OCI-M1 (cell line): ENCODE data around the gene TYSND1.
A peak's percentile ranks its signal among the peaks of the same experiment; 100 is the strongest.
"Not testable (repeated sequence)": the region's sequence is repeated elsewhere in the genome, so short reads cannot be mapped to it uniquely, and the experiment has no call there.

Experiments
- DNase-seq: peaks from one replicate; lab custom pipeline; 2025; lab: John Stamatoyannopoulos, UW

Gene TYSND1

GRCh38 chr10:70132098-70133029, 14.1 kb downstream of the TYSND1 start, which contains the start of gene AIFM2:
TSS of gene AIFM2 (minus strand) at chr10:70132825. CDS start at chr10:70124084, 8,741 bp downstream.
- DNase-seq = no peak

- DNase-seq = no peak
Observed at GRCh38 chr10:70131560-70131937, 15.0 kb downstream of the TYSND1 start.

- DNase-seq = no peak
Observed at GRCh38 chr10:70130878-70131559, 15.5 kb downstream of the TYSND1 start.

- DNase-seq = no peak
Observed at GRCh38 chr10:70126700-70127395, 19.7 kb downstream of the TYSND1 start.

- peak; percentile 50 for DNase-seq
Observed at GRCh38 chr10:70125918-70126552, 20.5 kb downstream of the TYSND1 start.

GRCh38 chr10:70124918-70125317, 21.6 kb downstream of the TYSND1 start:
- no peak for DNase-seq

- DNase-seq = no peak
Observed at GRCh38 chr10:70124415-70124814, 22.1 kb downstream of the TYSND1 start.

GRCh38 chr10:70123817-70124216, 22.7 kb downstream of the TYSND1 start:
- DNase-seq = no peak

- not testable (repeated sequence) for DNase-seq
Observed at GRCh38 chr10:70123166-70123565, 23.3 kb downstream of the TYSND1 start.

GRCh38 chr10:70122742-70123141, 23.8 kb downstream of the TYSND1 start:
- DNase-seq = peak; percentile 97

- DNase-seq = no peak
Observed at GRCh38 chr10:70121281-70121949, 25.1 kb downstream of the TYSND1 start.

GRCh38 chr10:70120417-70120816, 26.1 kb downstream of the TYSND1 start:
- no peak for DNase-seq

GRCh38 chr10:70119623-70120022, 26.9 kb downstream of the TYSND1 start:
- DNase-seq = no peak

GRCh38 chr10:70119197-70119596, 27.3 kb downstream of the TYSND1 start:
- no peak for DNase-seq

- no peak for DNase-seq
Observed at GRCh38 chr10:70118196-70118595, 28.3 kb downstream of the TYSND1 start.

GRCh38 chr10:70117646-70118045, 28.9 kb downstream of the TYSND1 start:
- no peak for DNase-seq

GRCh38 chr10:70115948-70116682, 30.4 kb downstream of the TYSND1 start:
- peak; percentile 63 for DNase-seq

- DNase-seq = peak; percentile 36
Observed at GRCh38 chr10:70114902-70115301, 31.6 kb downstream of the TYSND1 start.

- DNase-seq = peak; percentile 21
Observed at GRCh38 chr10:70112071-70112470, 34.4 kb downstream of the TYSND1 start.

GRCh38 chr10:70111496-70111895, 35.0 kb downstream of the TYSND1 start:
- no peak for DNase-seq
